IPS DF 19.7 (cell line): ENCODE measurements around the gene CCND1.
"Not testable (repeated sequence)": the region's sequence is repeated elsewhere in the genome, so short reads cannot be mapped to it uniquely, and the experiment has no call there.

Source experiments
- DNase-seq: peaks from one replicate; pipeline ENCODE4 v3.0.0-alpha.2; 2013; ENCODE audit warnings: low read depth, low spot score

The CCND1 gene

DNA sequence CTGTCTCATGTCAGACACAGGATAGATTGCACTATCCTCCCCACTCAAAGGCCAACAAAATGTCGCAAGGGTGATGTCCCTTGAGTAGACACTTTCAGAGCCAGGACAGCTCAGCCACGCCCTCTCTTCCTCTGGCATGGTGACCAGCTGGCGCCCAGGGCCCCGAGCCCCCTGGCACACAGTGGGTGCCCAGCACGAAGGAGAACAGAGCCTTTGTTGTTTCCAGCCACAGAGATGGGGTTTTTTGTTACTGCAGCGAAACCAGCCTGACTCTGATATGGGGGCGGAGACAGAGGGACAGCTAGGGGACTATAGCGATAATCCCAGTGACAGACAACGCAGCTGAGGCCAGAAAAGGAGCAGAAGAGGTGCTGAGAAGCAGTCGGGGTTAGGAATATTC is 23.3 kb upstream of the CCND1 start:
- DNase-seq = no peak

GRCh38 chr11:69618237-69618636 is 22.7 kb upstream of the CCND1 start:
- no peak for DNase-seq

DNA sequence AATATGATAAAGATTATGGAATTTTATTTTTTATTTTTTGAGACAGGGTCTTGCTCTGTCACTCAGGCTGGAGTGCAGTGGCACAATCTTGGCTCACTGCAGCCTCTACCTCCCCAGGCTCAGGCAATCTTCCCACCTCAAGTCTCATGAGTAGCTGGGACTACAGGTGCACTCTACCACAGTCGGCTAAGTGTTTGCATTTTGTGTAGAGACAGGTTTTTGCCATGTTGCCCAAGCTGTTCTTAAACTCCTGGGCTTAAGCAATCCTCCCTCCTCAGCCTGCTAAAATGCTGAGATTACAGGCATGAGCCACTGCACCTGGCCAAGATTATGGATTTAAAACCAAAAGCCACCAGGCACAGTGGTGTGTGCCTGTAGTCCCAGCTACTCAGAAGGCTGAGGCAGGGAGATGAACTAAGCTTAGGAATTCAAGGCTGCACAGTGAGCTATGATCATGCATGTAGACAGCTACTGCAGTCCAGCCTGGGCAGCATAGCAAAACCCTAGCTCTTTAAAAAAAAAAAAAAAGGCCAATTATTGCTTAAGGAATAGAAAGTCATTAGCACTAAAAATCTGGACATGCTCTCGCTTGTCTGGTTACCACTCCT is 20.2 kb upstream of the CCND1 start:
- DNase-seq = no peak

DNA sequence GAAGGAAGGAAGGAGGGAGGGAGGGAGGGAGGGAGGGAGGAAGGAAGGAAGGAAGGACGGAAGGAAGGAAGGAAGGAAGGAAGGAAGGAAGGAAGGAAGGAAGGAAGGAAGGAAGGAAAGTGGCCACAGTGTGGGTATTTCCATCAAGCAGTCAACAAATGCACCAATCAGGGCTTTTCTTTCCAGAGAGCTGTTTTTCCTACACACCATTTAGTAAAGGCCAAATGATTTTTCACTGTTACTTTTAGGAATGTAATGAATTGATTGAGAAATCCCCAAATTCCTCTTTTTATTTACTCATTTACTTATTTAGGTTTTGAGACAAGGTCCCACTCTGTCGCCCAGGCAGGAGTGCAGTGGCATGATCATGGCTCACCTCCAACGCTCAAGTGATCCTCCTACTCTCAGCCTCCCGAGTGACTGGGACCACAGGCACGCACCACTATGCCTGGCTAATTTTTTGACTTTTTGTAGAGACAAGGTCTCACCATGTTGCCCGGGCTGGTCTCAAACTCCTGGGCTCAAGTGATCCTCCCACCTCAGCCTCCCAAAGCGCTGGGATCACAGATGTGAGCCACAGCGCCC is 18.8 kb upstream of the CCND1 start:
- not testable (repeated sequence) for DNase-seq

- DNase-seq = no peak
These were observed 16.7 kb upstream of the CCND1 start for GRCh38 chr11:69624293-69624692.

DNA sequence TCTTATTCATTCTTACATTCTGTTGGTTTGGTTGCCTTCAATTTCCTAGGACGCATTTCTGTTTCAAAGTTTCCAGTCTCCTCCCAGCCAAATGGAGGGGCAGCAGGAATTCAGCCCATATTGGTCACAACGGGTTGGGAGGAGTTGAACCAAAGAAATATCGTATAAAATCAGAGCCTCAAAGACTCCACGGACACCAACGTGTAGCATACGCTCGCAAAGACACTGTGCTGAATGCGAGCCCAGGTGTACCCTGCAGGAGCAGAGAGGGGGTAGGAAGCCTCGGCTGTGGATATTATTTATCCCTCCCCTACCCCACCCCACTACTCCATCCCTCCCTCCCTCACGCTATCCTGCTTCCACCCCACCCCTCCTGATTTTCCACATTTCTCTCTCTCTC is 15.5 kb upstream of the CCND1 start:
- DNase-seq = no peak

DNA sequence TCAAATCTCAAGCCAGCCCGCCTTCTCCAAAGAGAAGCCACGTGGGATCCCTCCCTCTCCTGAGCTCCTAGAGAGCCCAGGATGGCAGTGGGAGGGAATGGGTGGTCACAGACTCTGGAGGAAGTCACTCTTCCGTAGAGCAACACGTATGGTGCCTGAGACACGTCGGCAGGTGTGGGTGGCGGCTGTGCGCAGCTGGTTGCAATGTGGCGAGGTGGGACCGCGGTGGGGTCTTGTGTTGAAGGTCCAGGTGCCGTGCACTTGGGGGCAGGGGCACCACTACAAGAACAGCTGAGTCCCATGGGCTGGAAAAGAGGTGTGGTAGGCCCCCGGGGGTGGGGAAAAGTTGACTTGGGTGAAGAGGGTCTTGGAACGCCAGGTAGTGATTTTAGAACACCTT is 13.4 kb upstream of the CCND1 start:
- DNase-seq = no peak

- no peak for DNase-seq
These were observed 10.9 kb upstream of the CCND1 start for GRCh38 chr11:69630017-69630416.

- DNase-seq = no peak
These were observed 10.5 kb upstream of the CCND1 start for GRCh38 chr11:69630424-69630823.

DNA sequence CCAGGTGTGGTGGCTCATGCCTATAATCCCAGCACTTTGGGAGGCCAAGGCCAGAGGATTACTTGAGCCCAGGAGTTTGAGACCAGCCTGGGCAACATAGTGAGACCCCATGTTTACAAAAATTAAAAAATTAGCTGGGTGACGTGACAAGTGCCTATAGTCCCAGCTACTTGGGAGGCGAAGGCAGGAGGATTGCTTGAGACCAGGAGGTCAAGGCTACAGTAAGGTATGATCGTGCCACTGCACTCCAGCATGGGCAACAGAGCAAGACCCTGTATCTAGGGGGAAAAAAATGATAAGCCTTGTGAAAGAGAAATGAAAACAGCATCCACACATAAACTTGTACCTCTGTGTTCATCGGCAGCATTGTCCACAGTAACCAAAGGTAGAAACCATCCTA is 8.1 kb upstream of the CCND1 start:
- DNase-seq = no peak

DNA sequence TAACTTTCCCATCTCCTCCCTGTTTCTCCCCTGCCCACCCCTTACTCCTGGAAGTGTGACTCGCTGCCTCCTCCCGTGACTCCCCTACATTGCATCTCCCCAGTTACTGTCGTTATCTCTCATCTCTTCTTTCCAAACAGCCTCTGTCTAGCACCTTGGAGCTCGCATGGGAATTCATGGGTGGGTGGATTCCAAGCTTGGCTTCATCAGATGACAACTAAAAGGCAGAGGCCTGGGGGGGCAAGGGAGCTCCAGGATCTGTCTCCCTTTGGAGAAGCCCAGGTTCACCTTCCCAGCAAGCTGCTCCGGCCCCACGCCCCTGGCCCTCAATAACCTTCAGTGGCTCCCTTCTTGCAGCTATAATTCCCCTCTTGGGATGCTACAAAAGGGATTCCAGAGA is 6.9 kb upstream of the CCND1 start:
- DNase-seq = no peak

- no peak for DNase-seq
These were observed 6.4 kb upstream of the CCND1 start for GRCh38 chr11:69634590-69634989.

- no peak for DNase-seq
These were observed 5.8 kb upstream of the CCND1 start for GRCh38 chr11:69635195-69635594.

DNA sequence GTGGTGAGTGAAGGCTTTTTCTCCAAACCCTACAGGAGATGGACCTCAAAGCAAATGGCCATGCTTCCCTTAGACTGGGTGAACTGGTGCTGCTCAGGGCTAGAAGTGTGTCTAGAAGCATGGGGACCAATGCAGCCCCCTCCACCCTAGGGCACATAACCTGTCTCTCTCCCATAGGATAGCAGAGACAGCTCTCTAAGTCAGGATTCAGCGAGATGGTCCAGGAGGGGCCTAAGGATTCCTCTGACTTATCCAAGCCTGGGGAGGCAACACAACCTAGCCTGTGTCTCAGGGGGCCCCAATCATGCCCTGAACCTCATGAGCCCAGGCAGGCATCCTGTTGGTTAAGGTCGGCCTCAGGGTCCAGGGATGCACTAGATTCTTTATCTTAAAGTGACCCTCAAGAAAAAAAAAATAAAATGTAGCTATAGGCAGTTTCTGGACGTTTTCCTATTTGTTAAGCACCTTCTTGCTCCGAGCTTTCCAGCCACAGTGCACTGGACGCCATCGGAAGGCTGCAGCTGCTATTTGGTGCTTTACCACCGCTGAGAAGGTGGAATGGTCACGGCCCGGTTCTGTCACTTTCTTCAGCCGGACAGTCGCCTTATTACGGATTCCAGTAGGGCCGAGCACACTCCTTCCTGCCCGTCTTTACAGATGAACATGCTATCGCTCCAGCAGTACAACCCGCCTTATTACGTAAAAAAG is 5.0 kb upstream of the CCND1 start:
- DNase-seq = no peak

DNA sequence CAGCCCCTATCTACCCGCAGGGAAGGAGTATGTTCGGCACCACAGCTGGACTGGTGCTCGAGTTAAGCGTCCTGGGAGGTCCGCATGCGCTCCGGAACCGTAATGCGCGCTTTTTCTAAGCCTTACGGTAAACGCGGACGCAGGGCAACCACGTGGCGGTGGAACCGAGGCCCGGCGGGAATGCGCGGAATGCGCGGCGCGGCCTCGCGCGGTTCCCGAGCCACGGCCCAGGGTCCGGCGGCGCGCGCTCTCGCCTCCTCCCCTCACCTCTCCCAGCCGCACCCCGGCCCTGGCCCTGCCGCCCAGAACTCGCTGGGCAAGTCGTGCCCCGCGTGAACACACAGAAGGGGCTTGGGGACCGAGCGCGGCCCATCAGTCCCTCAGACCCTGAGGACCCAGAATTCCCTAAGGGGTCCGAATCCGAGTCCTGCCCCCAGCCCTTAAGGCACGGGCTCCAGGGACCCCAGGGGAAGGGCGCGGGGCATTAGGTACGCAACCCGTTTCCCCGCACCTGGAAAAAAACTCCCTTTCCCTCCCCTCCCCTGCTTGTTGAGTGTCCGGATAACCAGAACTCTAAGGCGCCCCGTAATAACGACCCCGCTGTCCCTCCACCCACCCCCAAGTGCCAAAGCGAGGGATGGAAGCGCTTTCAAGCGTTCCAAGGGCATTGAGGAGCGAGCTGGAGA is 4.3 kb upstream of the CCND1 start:
- DNase-seq = no peak

DNA sequence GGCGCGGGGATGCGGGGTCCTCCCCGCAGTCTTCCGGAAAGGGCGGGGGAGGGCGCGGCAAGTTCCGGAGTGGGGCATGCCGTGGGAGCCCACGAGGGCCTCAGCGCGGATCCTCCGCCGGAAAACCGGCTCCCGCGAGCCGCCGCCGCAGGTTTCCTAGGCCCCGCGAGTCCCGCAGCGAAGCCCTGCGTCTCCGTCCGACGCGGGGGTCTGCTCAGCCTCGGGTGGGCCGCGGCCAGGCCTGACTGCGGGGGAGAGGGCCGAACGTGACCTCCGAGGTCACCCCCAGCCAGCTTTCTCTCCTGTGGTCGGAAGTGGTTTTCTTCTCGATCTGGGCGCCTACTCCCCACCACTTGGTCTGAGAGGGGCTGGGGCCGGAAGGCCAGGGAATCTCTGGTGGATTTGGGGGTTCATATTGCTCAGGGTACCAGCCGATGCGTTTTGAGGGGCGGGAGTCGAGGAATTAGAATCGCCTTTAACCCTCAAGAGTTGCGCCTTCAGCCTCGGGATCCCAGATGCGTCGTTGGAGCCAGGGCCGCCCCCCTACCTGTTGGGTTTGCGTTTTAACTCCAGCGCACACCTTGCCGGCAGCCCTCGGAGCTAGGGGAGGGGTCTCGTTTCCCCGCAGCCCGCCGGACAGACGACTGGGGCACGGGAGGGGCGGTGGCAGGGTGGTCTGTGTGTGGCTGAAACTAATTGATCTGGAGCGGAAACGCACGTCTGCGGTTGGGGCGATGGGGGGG is 3.6 kb upstream of the CCND1 start:
- DNase-seq = no peak

DNA sequence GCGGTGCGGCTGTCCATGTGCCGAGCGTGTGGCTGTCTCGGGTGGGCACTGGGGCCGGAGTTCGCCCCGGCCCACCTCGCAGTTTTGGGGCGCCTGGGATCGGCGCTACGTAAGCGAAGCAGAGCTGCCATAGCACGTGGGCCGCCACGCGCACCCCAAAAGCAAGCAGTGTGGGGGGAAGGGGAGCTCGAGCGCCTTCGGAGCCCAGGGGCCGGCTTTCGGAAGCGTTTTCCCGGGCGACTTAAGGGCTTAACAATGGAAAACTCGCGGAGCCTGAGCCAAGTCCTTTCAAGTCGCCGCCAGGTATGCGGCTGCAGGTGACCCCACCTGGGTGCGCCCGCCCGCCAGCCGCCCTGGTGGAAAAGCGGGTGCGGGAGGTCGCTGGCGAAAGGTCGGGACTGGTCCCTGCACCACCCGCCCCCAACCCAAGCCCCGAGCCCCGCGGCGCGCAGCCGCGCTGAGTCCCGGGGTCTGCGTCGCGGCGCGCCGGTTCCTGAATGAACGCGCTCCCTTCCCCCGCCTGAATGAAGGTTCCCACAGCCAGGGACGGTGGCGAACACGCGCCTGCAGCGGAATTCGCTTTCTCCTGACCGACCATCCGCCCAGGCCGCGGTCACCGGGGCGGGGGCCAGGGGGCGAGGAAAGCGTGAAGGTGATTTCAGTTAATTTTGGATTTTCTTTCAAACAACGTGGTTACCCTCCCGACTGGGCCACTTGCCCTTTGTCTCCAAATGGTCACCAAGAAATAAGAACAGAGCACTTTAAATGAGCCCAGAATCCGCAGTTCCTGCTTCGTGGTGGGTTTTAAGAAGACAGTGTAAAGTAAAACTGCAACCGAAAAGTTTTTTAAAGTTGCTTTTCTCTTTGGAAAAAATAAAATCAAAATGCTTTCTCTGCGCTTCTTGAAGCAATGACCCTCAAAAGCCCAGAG is 2.8 kb upstream of the CCND1 start:
- DNase-seq = peak; percentile 88

- peak; percentile 90 for DNase-seq
These were observed 1.8 kb upstream of the CCND1 start for GRCh38 chr11:69638941-69639681.

DNA sequence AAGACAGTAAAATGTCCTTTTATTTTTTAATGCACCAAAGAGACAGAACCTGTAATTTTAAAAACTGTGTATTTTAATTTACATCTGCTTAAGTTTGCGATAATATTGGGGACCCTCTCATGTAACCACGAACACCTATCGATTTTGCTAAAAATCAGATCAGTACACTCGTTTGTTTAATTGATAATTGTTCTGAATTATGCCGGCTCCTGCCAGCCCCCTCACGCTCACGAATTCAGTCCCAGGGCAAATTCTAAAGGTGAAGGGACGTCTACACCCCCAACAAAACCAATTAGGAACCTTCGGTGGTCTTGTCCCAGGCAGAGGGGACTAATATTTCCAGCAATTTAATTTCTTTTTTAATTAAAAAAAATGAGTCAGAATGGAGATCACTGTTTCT is 1.1 kb upstream of the CCND1 start:
- no peak for DNase-seq
